Fibroblast of lung (primary cell): Measurements from ENCODE around the gene MAST3. TPM values are rescaled to one million over a fixed set of nuclear protein-coding genes. Genes with fewer than 3 reads are reported as not detected.

ENCODE experiments used
- DNase-seq, 2 donors: peaks; one replicate each; pipeline versions ENCODE4 v3.0.0 to v3.0.0-alpha.2; 2010; ENCODE audit warnings: low read depth in 2 of 2
- H2AFZ ChIP-seq: 2 replicates; pipeline ENCODE4 v1.5.1; 2012; ENCODE audit warnings: low read length, control low read depth, inconsistent platforms
- H3K27ac ChIP-seq: 2 replicates; pipeline ENCODE4 v1.5.1; 2011; ENCODE audit warnings: low read length, control low read depth; ENCODE audit not compliant: insufficient read depth
- H3K27me3 ChIP-seq: 2 replicates; pipeline ENCODE4 v1.5.1; 2011; ENCODE audit warnings: mild to moderate bottlenecking, low read length; ENCODE audit not compliant: control insufficient read depth, insufficient read depth
- H3K36me3 ChIP-seq: 2 replicates; pipeline ENCODE4 v1.5.1; 2011; ENCODE audit warnings: low read length; ENCODE audit not compliant: control insufficient read depth, insufficient read depth
- H3K4me1 ChIP-seq: 2 replicates; pipeline ENCODE4 v1.5.1; 2011; ENCODE audit warnings: low read length; ENCODE audit not compliant: control insufficient read depth, insufficient read depth; ENCODE audit errors: extremely low read depth
- H3K4me2 ChIP-seq: 2 replicates; pipeline ENCODE4 v1.5.1; 2011; ENCODE audit warnings: low read length, control low read depth; ENCODE audit not compliant: insufficient read depth; ENCODE audit errors: extremely low read depth
- H3K4me3 ChIP-seq, 4 experiments: fragments of 200-600 bp in 1 of 4; sonication (generic) in 1 of 4; replicated peaks in 1 of 4; 2 replicates each; pipeline ENCODE4 v1.5.1; 2011 to 2016; ENCODE audit warnings: low read length in 4 of 4, low read depth in 3 of 4, mild to moderate bottlenecking in 3 of 4, control low read depth in 2 of 4, inconsistent platforms in 1 of 4, mixed read lengths in 1 of 4; ENCODE audit not compliant: insufficient read depth in 1 of 4; ENCODE audit errors: control extremely low read depth in 1 of 4
- H3K79me2 ChIP-seq: 2 replicates; pipeline ENCODE4 v1.5.1; 2012; ENCODE audit warnings: mild to moderate bottlenecking, low read length, inconsistent platforms; ENCODE audit not compliant: control insufficient read depth, insufficient read depth
- H3K9ac ChIP-seq: 2 replicates; pipeline ENCODE4 v1.5.1; 2011; ENCODE audit warnings: mild to moderate bottlenecking, low read length, control low read depth; ENCODE audit not compliant: insufficient read depth
- H3K9me3 ChIP-seq: 2 replicates; pipeline ENCODE4 v1.5.1; 2012; ENCODE audit warnings: low read depth, low read length; ENCODE audit not compliant: control insufficient read depth, insufficient read depth
- H4K20me1 ChIP-seq: 2 replicates; pipeline ENCODE4 v1.5.1; 2011; ENCODE audit warnings: low read length; ENCODE audit not compliant: control insufficient read depth, insufficient read depth; ENCODE audit errors: extremely low read depth
- EZH2 ChIP-seq: IDR thresholded peaks from 2 replicates; pipeline ENCODE4 v1.5.1; 2012; ENCODE audit warnings: low read length, control low read depth, mild to moderate bottlenecking; ENCODE audit errors: missing control alignments
- polyA plus RNA-seq, 2 donors: library from polyadenylated mRNA; depleted of rRNA in 1 of 2; stranded (reverse) in 1 of 2; unstranded in 1 of 2; fragments of >200 nt; gene quantifications; 2 replicates each; pipeline ENCODE4 v1.2.1, GENCODE V29; 2011 to 2012; ENCODE audit warnings: missing spikeins in 1 of 2
- total RNA-seq: library from RNA; depleted of rRNA; stranded (reverse); fragments of >200 nt; gene quantifications from 2 replicates; pipeline ENCODE4 v1.2.1, GENCODE V29; 2014
- TF ChIP-seq, protein P1 (sequence below), 2 donors: IDR thresholded peaks in 1 of 2; conservative IDR thresholded peaks in 1 of 2; 1 replicate in 1 of 2; 2 replicates in 1 of 2; pipeline ENCODE4 v1.5.1; 2011 to 2012; ENCODE audit warnings: low read length in 2 of 2, control low read depth in 1 of 2, inconsistent platforms in 1 of 2, low read depth in 1 of 2, mild to moderate bottlenecking in 1 of 2

Gene MAST3
- total and polyA plus RNA-seq, 2 donors (not counting 1 experiment from before 2014, with no cell fraction given): 2.0 to 4.1 TPM

DNA sequence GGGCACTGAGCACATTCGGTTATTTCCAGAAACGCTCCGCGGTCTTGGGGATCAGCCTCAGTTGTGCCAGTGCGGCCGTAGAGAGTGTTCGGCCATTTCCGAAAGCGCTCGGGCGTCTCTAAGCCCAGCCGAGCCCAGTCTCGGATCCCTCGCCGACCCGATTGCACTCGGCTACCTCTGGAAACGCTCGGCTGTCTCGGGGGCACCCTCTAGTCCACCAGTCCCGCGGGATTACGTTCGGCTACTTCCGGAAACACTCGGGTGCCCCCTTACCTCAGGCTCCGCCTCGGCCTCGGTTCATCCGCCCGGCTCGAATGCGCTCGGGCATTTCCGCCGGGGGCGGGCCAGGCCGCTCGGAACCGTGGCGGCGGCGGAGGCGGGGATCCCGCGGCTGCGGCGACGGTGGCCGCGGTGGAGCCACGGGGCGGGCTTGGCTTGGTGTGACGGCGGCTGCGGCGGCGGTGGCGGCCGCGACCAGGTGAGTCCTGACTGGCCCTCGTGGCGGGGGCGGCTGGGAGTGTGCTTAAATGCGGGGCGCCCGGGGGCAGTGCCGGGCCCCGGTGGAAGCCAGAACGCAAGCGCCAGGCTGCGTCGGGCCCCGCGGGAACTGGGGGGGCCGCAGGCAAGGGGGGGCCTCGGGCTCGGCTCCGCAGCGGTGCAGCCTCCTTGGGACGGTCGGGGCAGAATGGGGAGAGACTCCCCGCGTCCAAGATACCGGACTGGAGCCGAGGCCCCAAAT lies 55.4 kb downstream of the MAST3 start, which contains the start of gene PIK3R2:
Gene PIK3R2 (plus strand): TSS at position 347 of the 739 bp plus-strand sequence. CDS start 2,717 bp downstream, outside the sequence.
- Histone ChIP-seq H3K9me3 (no peaks in the 10 kb centered on the region), H3K4me3 (peak within 1 kb of the TSS; percentile 78 to 87 (median 86)), H3K27ac (peak within 1 kb of the TSS; percentile 97), H3K4me2 (peak within 1 kb of the TSS; percentile 99), H3K36me3 (peaks cover 7% of the 10 kb centered on the region), H3K4me1 (peaks cover 18% of the 10 kb centered on the region), H3K9ac (peak within 1 kb of the TSS; percentile 89), H3K79me2 (peaks cover 15% of the 10 kb centered on the region), H2AFZ (peak within 1 kb of the TSS; percentile 95), H4K20me1 (no peaks in the 10 kb centered on the region), H3K27me3 (no peaks in the 10 kb centered on the region)
- peak; percentile 94 to 99 for DNase-seq
- no peak for TF ChIP-seq EZH2
- TF ChIP-seq, protein P1, sequence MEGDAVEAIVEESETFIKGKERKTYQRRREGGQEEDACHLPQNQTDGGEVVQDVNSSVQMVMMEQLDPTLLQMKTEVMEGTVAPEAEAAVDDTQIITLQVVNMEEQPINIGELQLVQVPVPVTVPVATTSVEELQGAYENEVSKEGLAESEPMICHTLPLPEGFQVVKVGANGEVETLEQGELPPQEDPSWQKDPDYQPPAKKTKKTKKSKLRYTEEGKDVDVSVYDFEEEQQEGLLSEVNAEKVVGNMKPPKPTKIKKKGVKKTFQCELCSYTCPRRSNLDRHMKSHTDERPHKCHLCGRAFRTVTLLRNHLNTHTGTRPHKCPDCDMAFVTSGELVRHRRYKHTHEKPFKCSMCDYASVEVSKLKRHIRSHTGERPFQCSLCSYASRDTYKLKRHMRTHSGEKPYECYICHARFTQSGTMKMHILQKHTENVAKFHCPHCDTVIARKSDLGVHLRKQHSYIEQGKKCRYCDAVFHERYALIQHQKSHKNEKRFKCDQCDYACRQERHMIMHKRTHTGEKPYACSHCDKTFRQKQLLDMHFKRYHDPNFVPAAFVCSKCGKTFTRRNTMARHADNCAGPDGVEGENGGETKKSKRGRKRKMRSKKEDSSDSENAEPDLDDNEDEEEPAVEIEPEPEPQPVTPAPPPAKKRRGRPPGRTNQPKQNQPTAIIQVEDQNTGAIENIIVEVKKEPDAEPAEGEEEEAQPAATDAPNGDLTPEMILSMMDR (conservative IDR thresholded peaks at IDR 0.05 in 1 of 2, IDR thresholded peaks at IDR 0.05 in 1 of 2; ENCODE audit: low read depth in 1 of 2, low read length in 2 of 2): no peak

DNA sequence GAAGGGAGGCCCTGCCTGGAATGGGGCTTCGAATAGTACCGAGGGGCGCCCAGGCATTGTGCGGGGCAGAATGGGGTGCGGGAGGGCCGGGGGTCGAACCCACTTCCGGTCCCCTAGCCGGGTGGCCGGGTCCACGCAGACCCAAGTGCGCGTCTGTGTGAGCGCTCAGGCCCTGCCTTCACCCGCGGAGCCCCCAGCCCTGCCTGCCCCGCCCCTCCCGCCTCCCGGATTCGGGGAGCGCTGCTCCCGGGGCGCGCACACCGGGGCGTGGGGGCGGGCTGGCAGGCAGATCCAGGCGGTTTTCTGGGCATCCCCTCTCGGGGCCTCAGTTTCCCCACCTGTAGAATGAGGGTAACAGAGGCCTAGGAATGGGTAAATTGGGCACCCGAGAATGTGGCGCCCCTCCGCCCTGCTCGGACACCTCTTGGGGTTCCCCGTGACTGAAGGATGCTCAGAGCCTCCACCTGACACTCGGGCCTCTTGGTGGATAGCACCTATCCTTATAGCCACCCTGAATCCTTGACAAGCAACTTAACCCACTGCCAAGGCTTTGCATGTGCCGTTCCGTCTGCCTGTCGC lies 56.1 kb downstream of the MAST3 start:
- no peaks in the 10 kb centered on the region for H3K27me3 ChIP-seq
- H3K9me3 ChIP-seq: no peaks in the 10 kb centered on the region
- peak overlapping the region; percentile 81 for H3K4me2 ChIP-seq
- peak overlapping the region; percentile 89 for H3K9ac ChIP-seq
- H3K36me3 ChIP-seq: peaks cover 7% of the 10 kb centered on the region
- peak overlapping the region; percentile 78 for H3K27ac ChIP-seq
- no peaks in the 10 kb centered on the region for H4K20me1 ChIP-seq
- TF ChIP-seq, protein P1 (conservative IDR thresholded peaks at IDR 0.05 in 1 of 2, IDR thresholded peaks at IDR 0.05 in 1 of 2; ENCODE audit: low read depth in 1 of 2, low read length in 2 of 2): no peak
- no peak for TF ChIP-seq EZH2
- DNase-seq: no peak
- peaks cover 18% of the 10 kb centered on the region for H3K4me1 ChIP-seq
- peak overlapping the region; percentile 77 to 87 (median 86) for H3K4me3 ChIP-seq
- H2AFZ ChIP-seq: peak overlapping the region; percentile 21
- H3K79me2 ChIP-seq: peaks cover 15% of the 10 kb centered on the region
